Lower lobe of right lung (tissue), 2 donors: ENCODE data around the gene NUP205. TPM values are rescaled to one million over a fixed set of nuclear protein-coding genes. Genes with fewer than 3 reads are reported as not detected.

Experiments
- ATAC-seq, 2 donors: fragments of 200-7000 bp; cut with Tn5 transposase; one replicate each; pipeline ENCODE4 v1.9.1; 2020 to 2022; ENCODE audit warnings: mild to moderate bottlenecking in 2 of 2, moderate library complexity in 2 of 2
- DNase-seq: peaks from one replicate; pipeline ENCODE4 v3.0.0-alpha.2; 2020
- H3K27ac ChIP-seq: fragments of 200-600 bp; one replicate; pipeline ENCODE4 v1.8.0; 2022
- H3K27me3 ChIP-seq: fragments of 200-600 bp; one replicate; pipeline ENCODE4 v1.8.0; 2022; ENCODE audit warnings: low read depth
- H3K36me3 ChIP-seq: fragments of 200-600 bp; one replicate; pipeline ENCODE4 v1.8.0; 2022; ENCODE audit warnings: mild to moderate bottlenecking
- H3K4me1 ChIP-seq: fragments of 200-600 bp; one replicate; pipeline ENCODE4 v1.8.0; 2022
- H3K4me3 ChIP-seq: fragments of 200-600 bp; one replicate; pipeline ENCODE4 v1.8.0; 2022; ENCODE audit warnings: mild to moderate bottlenecking
- H3K9me3 ChIP-seq: fragments of 200-600 bp; one replicate; pipeline ENCODE4 v1.8.0; 2022
- CTCF ChIP-seq: fragments of 200-600 bp; IDR thresholded peaks from one replicate; pipeline ENCODE4 v1.8.0; 2022; ENCODE audit warnings: antibody characterized with exemption, mild to moderate bottlenecking
- intact Hi-C: fragments of 100-400 bp; cut with DNase I; formaldehyde crosslinking; loops from one replicate; pipeline ENCODE4 v1.11.0; 2022
- total RNA-seq: library from RNA; stranded (reverse); fragmentation: NEBNext Ultra II Directional; extraction: Animal tissue kit (Norgen Biotek cat#: 25700); gene quantifications from one replicate; pipeline ENCODE4 v1.2.1, GENCODE V29; 2021
- donor health status: DM: no; HTN: yes; CAD: no; lungs with severe emphysema.

The NUP205 gene
- total RNA-seq, 1 donor from 2014 or later, result 40.2 TPM

- Histone ChIP-seq H3K27me3 (no peaks in the 10 kb centered on the region), H3K9me3 (no peaks in the 10 kb centered on the region), H3K27ac (peak overlapping the region; percentile 1), H3K4me3 (no peak overlapping the region), H3K36me3 (peaks cover 10% of the 10 kb centered on the region), H3K4me1 (peaks cover 24% of the 10 kb centered on the region)
- ATAC-seq (peak; percentile 64 to 76), DNase-seq (no peak)
- intact Hi-C loops, result no loop called here
- TF ChIP-seq CTCF, result no peak
Observed at GRCh38 chr7:135681762-135682161, 124.0 kb downstream of the NUP205 start.

- H3K4me1 ChIP-seq, result peaks cover 24% of the 10 kb centered on the region
- no peak for TF ChIP-seq CTCF
- H3K27me3 ChIP-seq, result no peaks in the 10 kb centered on the region
- DNase-seq, result no peak
- peaks cover 10% of the 10 kb centered on the region for H3K36me3 ChIP-seq
- peak in 1 of 2 donors; percentile 6 for ATAC-seq
- no peak overlapping the region for H3K4me3 ChIP-seq
- intact Hi-C loops, result no loop called here
- peak overlapping the region; percentile 1 for H3K27ac ChIP-seq
- no peaks in the 10 kb centered on the region for H3K9me3 ChIP-seq
Observed at GRCh38 chr7:135682191-135682590, 124.5 kb downstream of the NUP205 start.

DNA sequence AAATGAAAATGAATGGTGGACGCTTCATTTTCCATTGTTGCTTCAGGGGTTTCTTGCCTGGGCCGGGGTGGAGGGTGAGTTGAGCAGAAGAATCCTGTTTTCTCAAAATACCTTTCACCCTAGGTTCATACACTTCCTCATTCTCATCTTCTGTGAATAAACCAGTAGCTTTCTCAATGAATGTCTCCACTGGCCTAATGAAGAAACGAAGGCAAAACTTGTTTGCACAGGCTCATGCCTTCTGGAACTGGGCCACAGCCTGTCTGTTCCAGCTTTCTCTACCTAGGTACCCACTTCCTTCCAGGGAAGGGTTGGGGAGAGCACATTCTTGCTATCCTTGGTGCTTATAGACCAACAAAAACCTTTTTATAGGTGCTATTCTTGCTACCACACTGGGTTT is 125.9 kb downstream of the NUP205 start:
- ATAC-seq, result no peak
- Histone ChIP-seq H3K4me1 (peaks cover 12% of the 10 kb centered on the region), H3K9me3 (no peaks in the 10 kb centered on the region), H3K27me3 (no peaks in the 10 kb centered on the region), H3K27ac (no peak overlapping the region), H3K36me3 (peaks cover 10% of the 10 kb centered on the region), H3K4me3 (no peak overlapping the region)
- no peak for DNase-seq
- TF ChIP-seq CTCF, result no peak
- intact Hi-C loops, result no loop called here

GRCh38 chr7:135684136-135684535 is 126.4 kb downstream of the NUP205 start:
- Histone ChIP-seq H3K9me3 (no peaks in the 10 kb centered on the region), H3K27me3 (no peaks in the 10 kb centered on the region), H3K4me3 (no peak overlapping the region), H3K4me1 (peaks cover 12% of the 10 kb centered on the region), H3K36me3 (peaks cover 10% of the 10 kb centered on the region), H3K27ac (no peak overlapping the region)
- no peak for TF ChIP-seq CTCF
- ATAC-seq (no peak), DNase-seq (no peak)
- intact Hi-C loops, result no loop called here

DNA sequence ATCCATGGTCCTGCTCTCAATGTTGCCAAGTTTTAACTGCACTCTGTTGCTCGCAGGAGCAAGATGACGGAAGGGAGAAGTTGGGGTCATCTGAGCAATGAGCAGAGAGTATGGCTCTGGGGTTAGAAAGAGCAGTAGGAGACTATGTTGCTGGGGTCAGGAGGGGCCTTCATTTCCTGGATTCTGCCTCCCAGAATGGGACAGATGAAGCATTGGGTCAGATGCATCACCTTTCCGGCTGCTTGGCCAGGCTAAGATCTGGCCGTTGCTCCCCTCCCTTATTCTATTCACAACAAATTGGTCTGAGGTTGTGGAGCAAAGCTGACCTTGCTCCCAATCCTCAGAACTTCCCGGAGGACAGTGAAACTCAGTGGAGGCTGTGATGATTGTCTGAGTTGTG is 127.0 kb downstream of the NUP205 start:
- Histone ChIP-seq H3K4me1 (peaks cover 12% of the 10 kb centered on the region), H3K27me3 (no peaks in the 10 kb centered on the region), H3K9me3 (no peaks in the 10 kb centered on the region), H3K4me3 (no peak overlapping the region), H3K27ac (no peak overlapping the region), H3K36me3 (peaks cover 10% of the 10 kb centered on the region)
- TF ChIP-seq CTCF, result no peak
- no peak for ATAC-seq
- intact Hi-C loops, result no loop called here
- DNase-seq, result no peak
